Adrenal gland (tissue), 5 donors: ENCODE results near the gene PUS3.

Source experiments
- POLR2A ChIP-seq, 2 donors: fragments of 450-650 bp; IDR thresholded peaks; one replicate each; pipeline ENCODE4 v1.6.1; 2017; ENCODE audit warnings: antibody characterized with exemption in 2 of 2, mild to moderate bottlenecking in 2 of 2, moderate library complexity in 1 of 2
- TF ChIP-seq, protein P1 (sequence below), 6 experiments: fragments of 450-650 bp in 4 of 6; fragments of 200-600 bp in 2 of 6; sonication (generic) in 1 of 6; IDR thresholded peaks; 1 replicate in 5 of 6; 2 replicates in 1 of 6; pipeline versions ENCODE4 v1.5.1 to v1.8.0; 2016 to 2021; ENCODE audit warnings: antibody characterized with exemption in 6 of 6, mild to moderate bottlenecking in 2 of 6, moderate library complexity in 1 of 6
- donor health status: DM: no; HTN: no; CAD: no.

DNA sequence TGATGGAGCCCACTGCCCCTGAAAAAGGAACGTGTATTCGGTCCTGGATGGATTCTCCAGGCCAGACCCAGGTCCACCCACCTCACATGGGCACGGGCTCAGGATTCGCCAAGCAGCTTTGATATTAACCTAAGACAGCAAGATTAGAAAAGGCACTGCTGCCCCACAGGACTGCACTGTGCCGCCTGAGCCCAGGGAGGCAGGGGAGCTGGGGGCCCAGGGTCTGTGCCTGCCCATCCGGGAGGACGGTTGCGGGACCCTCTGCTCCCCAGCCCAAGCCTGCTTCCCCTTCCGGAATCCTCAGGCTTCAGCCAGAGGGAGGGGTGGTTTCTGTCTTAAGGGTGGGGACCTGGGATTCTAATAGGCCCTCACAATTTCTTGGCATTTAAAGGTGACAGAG lies 29.3 kb upstream of the PUS3 start:
- TF ChIP-seq, protein P1, sequence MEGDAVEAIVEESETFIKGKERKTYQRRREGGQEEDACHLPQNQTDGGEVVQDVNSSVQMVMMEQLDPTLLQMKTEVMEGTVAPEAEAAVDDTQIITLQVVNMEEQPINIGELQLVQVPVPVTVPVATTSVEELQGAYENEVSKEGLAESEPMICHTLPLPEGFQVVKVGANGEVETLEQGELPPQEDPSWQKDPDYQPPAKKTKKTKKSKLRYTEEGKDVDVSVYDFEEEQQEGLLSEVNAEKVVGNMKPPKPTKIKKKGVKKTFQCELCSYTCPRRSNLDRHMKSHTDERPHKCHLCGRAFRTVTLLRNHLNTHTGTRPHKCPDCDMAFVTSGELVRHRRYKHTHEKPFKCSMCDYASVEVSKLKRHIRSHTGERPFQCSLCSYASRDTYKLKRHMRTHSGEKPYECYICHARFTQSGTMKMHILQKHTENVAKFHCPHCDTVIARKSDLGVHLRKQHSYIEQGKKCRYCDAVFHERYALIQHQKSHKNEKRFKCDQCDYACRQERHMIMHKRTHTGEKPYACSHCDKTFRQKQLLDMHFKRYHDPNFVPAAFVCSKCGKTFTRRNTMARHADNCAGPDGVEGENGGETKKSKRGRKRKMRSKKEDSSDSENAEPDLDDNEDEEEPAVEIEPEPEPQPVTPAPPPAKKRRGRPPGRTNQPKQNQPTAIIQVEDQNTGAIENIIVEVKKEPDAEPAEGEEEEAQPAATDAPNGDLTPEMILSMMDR (IDR thresholded peaks at IDR 0.05): no peak
- TF ChIP-seq POLR2A (IDR thresholded peaks at IDR 0.05): no peak
